Kidney (tissue), 14 donors: ENCODE results near the gene ITPKB. TPM values are rescaled to one million over a fixed set of nuclear protein-coding genes. Genes with fewer than 3 reads are reported as not detected.

Experiments used
- DNase-seq, 5 donors: peaks; one replicate each; pipeline ENCODE4 v3.0.0-alpha.2; 2013 to 2020
- FAIRE-seq: peaks from 2 replicates; lab custom pipeline; 2012; peaks lifted over from hg19 to GRCh38; lab: Jason Lieb, UNC
- H3K27ac ChIP-seq, 2 donors: one replicate each; pipeline ENCODE4 v1.7.0; 2013; ENCODE audit warnings: low read depth in 2 of 2, low read length in 2 of 2, inconsistent platforms in 1 of 2
- H3K27me3 ChIP-seq: one replicate; pipeline ENCODE4 v1.7.1; 2013; ENCODE audit warnings: low read length, inconsistent platforms; ENCODE audit not compliant: control insufficient read depth, insufficient read depth
- H3K36me3 ChIP-seq, 3 donors: one replicate each; pipeline versions ENCODE4 v1.7.0 to v1.7.1; 2013; ENCODE audit warnings: low read length in 3 of 3, control low read depth in 1 of 3, inconsistent platforms in 1 of 3; ENCODE audit not compliant: insufficient read depth in 3 of 3, control insufficient read depth in 2 of 3
- H3K4me1 ChIP-seq, 3 donors: one replicate each; pipeline versions ENCODE4 v1.7.0 to v1.7.1; 2013; ENCODE audit warnings: low read length in 3 of 3, inconsistent platforms in 1 of 3, low read depth in 1 of 3; ENCODE audit not compliant: control insufficient read depth in 2 of 3, insufficient read depth in 2 of 3
- H3K4me3 ChIP-seq, 3 donors: one replicate each; pipeline versions ENCODE4 v1.7.0 to v1.8.1; 2013; ENCODE audit warnings: low read length in 3 of 3, control low read depth in 1 of 3, inconsistent platforms in 1 of 3
- H3K9ac ChIP-seq, 3 donors: one replicate each; pipeline versions ENCODE4 v1.7.0 to v1.7.1; 2013; ENCODE audit warnings: low read length in 3 of 3, control low read depth in 1 of 3, inconsistent platforms in 1 of 3
- H3K9me3 ChIP-seq, 3 donors: one replicate each; pipeline versions ENCODE4 v1.7.0 to v1.7.1; 2013; ENCODE audit warnings: low read length in 3 of 3, control low read depth in 1 of 3, inconsistent platforms in 1 of 3; ENCODE audit not compliant: control insufficient read depth in 2 of 3, insufficient read depth in 1 of 3
- CTCF ChIP-seq: IDR thresholded peaks from 3 replicates; pipeline ENCODE4 v1.5.1; 2012; ENCODE audit warnings: mild to moderate bottlenecking, moderate library complexity, borderline replicate concordance; ENCODE audit not compliant: insufficient read depth; ENCODE audit errors: extremely low read depth
- intact Hi-C: fragments of 100-400 bp; cut with DNase I; formaldehyde crosslinking; loops from one replicate; pipeline ENCODE4 v1.11.1; 2022
- polyA plus RNA-seq: library from polyadenylated mRNA; stranded (reverse); fragments of 350-450 nt; fragmentation: Illumina TruSeq; extraction: RNeasy Lipid Tissue Mini Kit (QIAGEN cat#74804); gene quantifications from one replicate; pipeline ENCODE4 v1.2.3, GENCODE V29; 2014; ENCODE audit warnings: low read depth, low replicate concordance; ENCODE audit not compliant: insufficient read depth
- total RNA-seq: library from RNA; stranded (reverse); fragmentation: NEBNext Ultra II Directional; extraction: Animal tissue kit (Norgen Biotek cat#: 25700); gene quantifications from one replicate; pipeline ENCODE4 v1.2.1, GENCODE V29; 2021
- donor health status: control.
- donor health status: control.
- donor health status: control.
- donor health status: control.
- donor health status: control.
- donor health status: DM: yes; HTN: yes; CAD: no.
- donor health status: Normal renal cell carcinoma (clear cell type).

Gene ITPKB
- total and polyA plus RNA-seq, 2 donors from 2014 or later = 20.2 to 39.3 TPM

GRCh38 chr1:226738421-226738994 lies 574 bp downstream of the ITPKB start:
- peaks cover 6 to 22% (median 18%) of the 10 kb centered on the region in 3 donors for H3K4me1 ChIP-seq
- peak; percentile 43 to 80 (median 66) for DNase-seq
- H3K4me3 ChIP-seq = peak overlapping the region; percentile 72 to 88 (median 80)
- intact Hi-C loops = no loop called here
- no peaks in the 10 kb centered on the region for H3K36me3 ChIP-seq
- FAIRE-seq = no peak
- peak overlapping the region; percentile 67 to 84 (median 82) for H3K9ac ChIP-seq
- peaks cover 0 to 1% (median 0%) of the 10 kb centered on the region in 3 donors for H3K9me3 ChIP-seq
- H3K27ac ChIP-seq = peak overlapping the region; percentile 80 to 91
- no peak for TF ChIP-seq CTCF
- H3K27me3 ChIP-seq = no peaks in the 10 kb centered on the region

DNA sequence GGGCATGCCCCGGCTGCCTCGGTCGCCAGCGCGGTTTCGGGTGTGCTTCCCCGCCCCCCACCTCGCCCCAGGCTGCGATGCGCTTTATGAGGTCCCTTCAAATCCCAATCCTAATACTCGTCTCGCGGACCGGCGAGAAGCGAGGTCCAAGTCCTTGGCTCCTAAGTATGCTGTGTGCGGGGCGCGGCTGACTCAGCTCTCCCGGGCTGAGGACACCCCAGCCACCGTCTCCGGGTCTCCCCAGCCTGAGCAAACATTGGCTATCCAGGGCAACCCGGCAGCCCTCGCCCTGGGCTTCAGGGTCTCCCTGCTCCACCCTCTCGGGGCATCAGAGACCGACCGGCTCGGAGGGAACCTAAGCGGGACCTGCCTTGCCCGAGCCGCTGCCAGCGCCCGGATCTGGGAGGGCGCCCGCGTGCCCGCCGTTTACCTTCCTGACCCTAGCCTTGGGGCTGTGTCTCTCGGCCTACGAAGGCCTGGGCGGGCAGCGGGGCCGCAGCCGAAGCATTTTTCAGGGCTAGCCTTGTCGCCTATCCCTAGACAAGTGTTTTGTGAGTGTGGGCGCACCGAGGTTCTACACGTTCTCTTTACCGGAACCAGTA lies 1.2 kb downstream of the ITPKB start:
- TF ChIP-seq CTCF = no peak
- Histone ChIP-seq H3K9me3 (no peaks in the 10 kb centered on the region), H3K4me1 (peaks cover 6 to 23% (median 18%) of the 10 kb centered on the region in 3 donors), H3K27me3 (no peaks in the 10 kb centered on the region), H3K27ac (peak overlapping the region; percentile 80 to 91), H3K9ac (peak overlapping the region in 2 of 3 donors; percentile 82 to 84), H3K36me3 (peaks cover 0 to 2% (median 0%) of the 10 kb centered on the region in 3 donors), H3K4me3 (peak overlapping the region; percentile 72 to 88 (median 80))
- intact Hi-C loops = no loop called here
- peak; percentile 47 to 88 (median 61) for DNase-seq
- no peak for FAIRE-seq

- Histone ChIP-seq H3K4me3 (peak overlapping the region; percentile 72 to 88 (median 80)), H3K9ac (peak overlapping the region in 2 of 3 donors; percentile 82 to 84), H3K9me3 (no peaks in the 10 kb centered on the region), H3K27me3 (no peaks in the 10 kb centered on the region), H3K4me1 (peaks cover 6 to 27% (median 18%) of the 10 kb centered on the region in 3 donors), H3K36me3 (peaks cover 0 to 2% (median 0%) of the 10 kb centered on the region in 3 donors), H3K27ac (peak overlapping the region; percentile 80 to 91)
- intact Hi-C loops = no loop called here
- FAIRE-seq (no peak), DNase-seq (peak; percentile 53 to 83 (median 68))
- TF ChIP-seq CTCF = no peak
Observed at GRCh38 chr1:226736908-226737818, 1.9 kb downstream of the ITPKB start.
